Ascending aorta (tissue), 2 donors: Measurements from ENCODE around the gene EHBP1L1. TPM values are rescaled to one million over a fixed set of nuclear protein-coding genes. Genes with fewer than 3 reads are reported as not detected.
A peak's percentile ranks its signal among the peaks of the same experiment; 100 is the strongest.

Experiments used
- DNase-seq, 2 donors: peaks; one replicate each; pipeline ENCODE4 v3.0.0-alpha.2; 2019; ENCODE audit warnings: low spot score in 2 of 2
- H3K27ac ChIP-seq, 2 donors: fragments of 200-600 bp; sonication (generic); one replicate each; pipeline ENCODE4 v1.5.1; 2016 to 2017; ENCODE audit warnings: mild to moderate bottlenecking in 1 of 2
- H3K27me3 ChIP-seq: fragments of 200-600 bp; sonication (generic); one replicate; pipeline ENCODE4 v1.5.1; 2017
- H3K36me3 ChIP-seq, 2 donors: fragments of 200-600 bp; sonication (generic); one replicate each; pipeline ENCODE4 v1.5.1; 2016
- H3K4me1 ChIP-seq, 2 donors: fragments of 200-600 bp; sonication (generic); one replicate each; pipeline ENCODE4 v1.5.1; 2016 to 2017; ENCODE audit warnings: mild to moderate bottlenecking in 1 of 2
- H3K4me3 ChIP-seq, 2 donors: fragments of 200-600 bp; sonication (generic); one replicate each; pipeline ENCODE4 v1.5.1; 2016 to 2017; ENCODE audit warnings: mild to moderate bottlenecking in 1 of 2
- H3K9me3 ChIP-seq, 2 donors: fragments of 200-600 bp; sonication (generic); one replicate each; pipeline ENCODE4 v1.5.1; 2016
- CTCF ChIP-seq, 3 experiments: fragments of 200-600 bp in 2 of 3; fragments of 450-650 bp in 1 of 3; sonication (generic) in 2 of 3; IDR thresholded peaks; one replicate each; pipeline ENCODE4 v1.5.1; 2016 to 2019; ENCODE audit warnings: antibody characterized with exemption in 3 of 3, mild to moderate bottlenecking in 1 of 3, moderate library complexity in 1 of 3
- intact Hi-C: fragments of 100-400 bp; cut with DNase I; formaldehyde crosslinking; loops from one replicate; pipeline ENCODE4 v1.15.1; 2023
- total RNA-seq: library from RNA; depleted of rRNA; stranded (reverse); fragments of >200 nt; gene quantifications from one replicate; pipeline ENCODE4 v1.1.0, GENCODE V29; 2016

Gene EHBP1L1
- total RNA-seq, 1 donor from 2014 or later: 418 TPM

- Histone ChIP-seq H3K27ac (peak within 1 kb of the TSS; percentile 96 to 99), H3K4me3 (peak within 1 kb of the TSS; percentile 95 to 98), H3K9me3 (no peaks in the 10 kb centered on the region), H3K36me3 (no peaks in the 10 kb centered on the region), H3K27me3 (no peaks in the 10 kb centered on the region), H3K4me1 (peaks cover 30 to 50% of the 10 kb centered on the region in 2 donors)
- intact Hi-C loops: loop anchor here (2.0 to 5.0 kb wide), 3 partner anchors 48 to 190 kb away; partner anchors contain the start of genes SCYL1 and SLC25A45
- peak in 1 of 3 experiments; percentile 37 for TF ChIP-seq CTCF (IDR thresholded peaks at IDR 0.05)
- peak in 1 of 2 donors; percentile 95 for DNase-seq
Measured at GRCh38 chr11:65572356-65573051, 3.3 kb upstream of the EHBP1L1 start, which contains the start of gene FAM89B. FAM89B (plus strand) TSS chr11:65572538; CDS start chr11:65572670, 132 bp downstream.

GRCh38 chr11:65573391-65574079 is 2.3 kb upstream of the EHBP1L1 start:
- Histone ChIP-seq H3K27ac (peak overlapping the region; percentile 96 to 99), H3K36me3 (peaks cover 2 to 5% of the 10 kb centered on the region in 2 donors), H3K4me3 (peak overlapping the region; percentile 95 to 98), H3K4me1 (peaks cover 36 to 52% of the 10 kb centered on the region in 2 donors), H3K9me3 (no peaks in the 10 kb centered on the region), H3K27me3 (no peaks in the 10 kb centered on the region)
- no peak for DNase-seq
- no peak for TF ChIP-seq CTCF (IDR thresholded peaks at IDR 0.05)
- intact Hi-C loops: loop anchor here (1.0 to 5.0 kb wide), 7 partner anchors 20 to 191 kb away; partner anchors contain the start of genes PCNX3, SCYL1 and SLC25A45

GRCh38 chr11:65574109-65574810 is 1.6 kb upstream of the EHBP1L1 start:
- peak; percentile 83 to 97 for DNase-seq
- no peaks in the 10 kb centered on the region for H3K9me3 ChIP-seq
- H3K4me3 ChIP-seq: peak overlapping the region; percentile 95 to 98
- peaks cover 28 to 49% of the 10 kb centered on the region in 2 donors for H3K4me1 ChIP-seq
- H3K36me3 ChIP-seq: peaks cover 10 to 12% of the 10 kb centered on the region in 2 donors
- H3K27ac ChIP-seq: peak overlapping the region; percentile 96 to 99
- no peaks in the 10 kb centered on the region for H3K27me3 ChIP-seq
- TF ChIP-seq CTCF (IDR thresholded peaks at IDR 0.05): peak; percentile 89 to 98 (median 92)
- intact Hi-C loops: loop anchor here (1.0 to 5.0 kb wide), 6 partner anchors 19 to 192 kb away; partner anchors contain the start of genes PCNX3 and SLC25A45

- intact Hi-C loops: loop anchor here (1.0 to 5.0 kb wide), 6 partner anchors 18 to 193 kb away; partner anchors contain the start of genes PCNX3 and SLC25A45
- DNase-seq: no peak
Measured at GRCh38 chr11:65574811-65575567, 864 bp upstream of the EHBP1L1 start.

More at GRCh38 chr11:65574811-65575567, 864 bp upstream of the EHBP1L1 start:
- Histone ChIP-seq H3K27me3 (no peaks in the 10 kb centered on the region), H3K9me3 (no peaks in the 10 kb centered on the region), H3K36me3 (peaks cover 17 to 20% of the 10 kb centered on the region in 2 donors), H3K27ac (peak overlapping the region; percentile 96 to 99), H3K4me3 (peak overlapping the region; percentile 95 to 98), H3K4me1 (peaks cover 28 to 44% of the 10 kb centered on the region in 2 donors)
- TF ChIP-seq CTCF (IDR thresholded peaks at IDR 0.05): no peak
